NCI-H82 treated with DMSO at 0.1 percent for 48 hours (cell line): ENCODE results near the gene CXCR3.
"Not testable (repeated sequence)": the region's sequence is repeated elsewhere in the genome, so short reads cannot be mapped to it uniquely, and the experiment has no call there.

Experiments
- DNase-seq: peaks from one replicate; lab custom pipeline; 2025; ENCODE audit not compliant: unreplicated experiment; lab: John Stamatoyannopoulos, UW

CXCR3 gene

GRCh38 chrX:71618303-71618721 lies at the start of gene CXCR3:
CXCR3 (minus strand) TSS chrX:71618511; CDS start chrX:71618449, 62 bp downstream.
- DNase-seq: no peak

GRCh38 chrX:71667328-71668247 lies 49.3 kb upstream of the CXCR3 start, which contains the start of gene LOC101059915:
LOC101059915 (plus strand) TSS chrX:71667546.
- DNase-seq: no peak

GRCh38 chrX:71666240-71667223 lies 48.2 kb upstream of the CXCR3 start:
- DNase-seq: no peak

GRCh38 chrX:71665747-71666146 lies 47.4 kb upstream of the CXCR3 start:
- no peak for DNase-seq

- peak; percentile 31 for DNase-seq
Observed at GRCh38 chrX:71664889-71665491, 46.7 kb upstream of the CXCR3 start.

- DNase-seq: peak; percentile 32
Observed at GRCh38 chrX:71664202-71664601, 45.9 kb upstream of the CXCR3 start.

GRCh38 chrX:71663238-71663637 lies 44.9 kb upstream of the CXCR3 start:
- not testable (repeated sequence) for DNase-seq

- DNase-seq: not testable (repeated sequence)
Observed at GRCh38 chrX:71662654-71663053, 44.3 kb upstream of the CXCR3 start.

- no peak for DNase-seq
Observed at GRCh38 chrX:71661919-71662318, 43.6 kb upstream of the CXCR3 start.

- no peak for DNase-seq
Observed at GRCh38 chrX:71660562-71661416, 42.5 kb upstream of the CXCR3 start.

GRCh38 chrX:71659959-71660358 lies 41.6 kb upstream of the CXCR3 start:
- no peak for DNase-seq

GRCh38 chrX:71659342-71659741 lies 41.0 kb upstream of the CXCR3 start:
- no peak for DNase-seq

GRCh38 chrX:71657267-71657666 lies 39.0 kb upstream of the CXCR3 start:
- DNase-seq: no peak

GRCh38 chrX:71653344-71653743 lies 35.0 kb upstream of the CXCR3 start:
- DNase-seq: no peak

- peak; percentile 13 for DNase-seq
Observed at GRCh38 chrX:71652405-71652804, 34.1 kb upstream of the CXCR3 start.

GRCh38 chrX:71650333-71650969 lies 32.1 kb upstream of the CXCR3 start:
- DNase-seq: no peak

- not testable (repeated sequence) for DNase-seq
Observed at GRCh38 chrX:71644406-71644805, 26.1 kb upstream of the CXCR3 start.

GRCh38 chrX:71640002-71640401 lies 21.7 kb upstream of the CXCR3 start:
- no peak for DNase-seq

- DNase-seq: no peak
Observed at GRCh38 chrX:71638409-71638808, 20.1 kb upstream of the CXCR3 start.

GRCh38 chrX:71637848-71638247 lies 19.5 kb upstream of the CXCR3 start:
- no peak for DNase-seq
